Stimulated activated naive CD4-positive, alpha-beta T cell (primary cell): ENCODE results near the gene PGAP6.
"Not testable (repeated sequence)": the region's sequence is repeated elsewhere in the genome, so short reads cannot be mapped to it uniquely, and the experiment has no call there.

Experiments
- DNase-seq, 6 experiments: peaks; one replicate each; lab custom pipeline; 2025; lab: John Stamatoyannopoulos, UW

PGAP6 gene

DNA sequence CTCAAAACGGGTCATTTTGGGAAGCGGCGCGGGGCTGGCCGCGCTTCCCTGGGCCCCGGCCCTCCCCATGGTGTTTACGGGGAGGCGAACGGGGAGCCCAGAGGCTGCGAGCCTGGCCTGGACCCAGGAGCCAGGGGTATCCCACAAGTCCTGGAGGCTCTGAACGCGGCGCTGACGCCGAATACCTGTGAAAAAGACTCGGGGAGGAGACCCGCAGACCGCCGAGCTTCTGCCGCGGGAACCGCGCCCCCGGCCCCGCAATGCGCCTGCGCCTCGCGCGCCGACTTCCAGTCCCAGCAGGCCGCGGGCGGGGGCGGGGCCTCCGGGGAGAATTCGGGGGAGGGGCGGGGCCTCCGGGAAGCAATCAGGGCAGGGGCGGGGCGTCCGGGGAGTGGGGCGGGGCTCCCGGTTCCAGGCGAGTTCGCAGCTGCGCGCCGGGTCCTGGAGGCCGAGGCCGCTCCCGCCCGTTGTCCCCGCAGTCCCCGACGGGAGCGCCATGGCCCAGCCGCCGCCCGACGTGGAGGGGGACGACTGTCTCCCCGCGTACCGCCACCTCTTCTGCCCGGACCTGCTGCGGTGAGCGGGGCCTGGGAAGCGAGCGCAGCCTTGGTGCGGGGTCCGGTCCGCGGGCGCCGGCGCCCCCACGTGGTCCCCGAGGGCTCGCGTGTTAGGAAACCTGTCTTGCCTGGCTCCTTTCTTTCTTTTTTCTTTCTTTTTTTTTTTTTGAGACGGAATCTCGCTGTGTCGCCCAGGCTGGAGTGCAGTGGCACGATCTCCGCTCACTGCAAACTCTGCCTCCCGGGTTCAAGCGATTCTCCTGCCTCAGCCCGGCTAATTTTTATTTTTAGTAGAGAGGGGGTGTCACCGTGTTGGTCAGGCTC, 19.9 kb upstream of the PGAP6 start, which contains the start of gene DECR2:
TSS of gene DECR2 (plus strand) at position 418 of the 881 bp plus-strand sequence. CDS start at position 497, 79 bp downstream.
- DNase-seq, result peak; percentile 93 to 99 (median 98)

DNA sequence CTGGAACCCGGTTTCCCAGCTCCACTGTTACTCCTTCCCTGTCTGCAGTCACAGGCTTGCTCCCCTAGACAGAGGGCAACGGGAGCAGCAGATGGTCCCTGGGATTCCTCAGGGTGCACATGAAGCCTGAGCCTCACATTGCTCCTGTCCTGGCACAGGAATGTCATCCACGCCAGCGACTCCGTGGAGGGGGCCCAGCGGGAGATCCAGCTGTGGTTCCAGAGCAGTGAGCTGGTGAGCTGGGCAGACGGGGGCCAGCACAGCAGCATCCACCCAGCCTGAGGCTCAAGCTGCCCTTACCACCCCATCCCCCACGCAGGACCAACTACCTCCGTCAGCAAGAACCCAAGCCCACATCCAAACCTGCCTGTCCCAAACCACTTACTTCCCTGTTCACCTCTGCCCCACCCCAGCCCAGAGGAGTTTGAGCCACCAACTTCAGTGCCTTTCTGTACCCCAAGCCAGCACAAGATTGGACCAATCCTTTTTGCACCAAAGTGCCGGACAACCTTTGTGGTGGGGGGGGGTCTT, 18.3 kb upstream of the PGAP6 start:
- DNase-seq, result no peak

DNA sequence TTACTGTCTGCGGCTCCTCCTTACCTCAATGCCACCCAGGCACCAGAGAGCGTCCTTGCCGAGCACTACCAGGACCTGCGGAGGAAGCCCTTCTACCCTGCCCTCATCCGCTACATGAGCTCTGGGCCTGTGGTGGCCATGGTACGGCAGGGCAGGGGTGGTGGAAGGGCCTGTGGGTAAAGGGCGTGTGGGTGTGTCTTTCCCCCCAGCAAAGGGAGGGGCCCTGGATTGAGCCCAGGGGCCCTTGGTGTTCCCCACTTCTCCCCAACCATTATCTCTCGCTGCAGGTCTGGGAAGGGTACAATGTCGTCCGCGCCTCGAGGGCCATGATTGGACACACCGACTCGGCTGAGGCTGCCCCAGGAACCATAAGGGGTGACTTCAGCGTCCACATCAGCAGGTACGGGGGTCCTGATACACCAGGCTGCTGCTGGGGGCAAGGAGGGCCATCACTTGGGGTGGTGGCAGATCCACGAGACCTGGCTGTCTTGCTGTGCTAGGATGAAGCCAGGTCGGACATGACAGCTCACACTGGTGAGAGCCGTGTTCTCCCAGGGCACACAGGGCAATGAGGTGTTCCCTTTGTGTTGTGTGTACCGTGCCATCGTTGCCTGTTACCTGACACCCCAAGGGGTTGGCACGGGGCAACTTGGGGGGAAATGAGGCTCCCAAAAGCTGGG, 17.7 kb upstream of the PGAP6 start:
- DNase-seq, result no peak

GRCh38 chr16:398561-399339, 17.0 kb upstream of the PGAP6 start:
- DNase-seq, result no peak

- peak in 4 of 6 experiments; percentile 6 to 53 (median 16) for DNase-seq
Measured at GRCh38 chr16:397736-398332, 16.1 kb upstream of the PGAP6 start.

- DNase-seq, result peak in 5 of 6 experiments; percentile 14 to 48 (median 26)
Measured at GRCh38 chr16:397135-397661, 15.4 kb upstream of the PGAP6 start, which contains the start of gene NME4. TSS of gene NME4 (plus strand) at chr16:397199. CDS start at chr16:397223, 24 bp downstream.

- DNase-seq, result peak in 2 of 6 experiments; percentile 10 to 30
Measured at GRCh38 chr16:396605-397004, 14.8 kb upstream of the PGAP6 start.

- no peak for DNase-seq
Measured at GRCh38 chr16:396199-396598, 14.4 kb upstream of the PGAP6 start.

- DNase-seq, result no peak
Measured at GRCh38 chr16:392450-393030, 10.8 kb upstream of the PGAP6 start.

DNA sequence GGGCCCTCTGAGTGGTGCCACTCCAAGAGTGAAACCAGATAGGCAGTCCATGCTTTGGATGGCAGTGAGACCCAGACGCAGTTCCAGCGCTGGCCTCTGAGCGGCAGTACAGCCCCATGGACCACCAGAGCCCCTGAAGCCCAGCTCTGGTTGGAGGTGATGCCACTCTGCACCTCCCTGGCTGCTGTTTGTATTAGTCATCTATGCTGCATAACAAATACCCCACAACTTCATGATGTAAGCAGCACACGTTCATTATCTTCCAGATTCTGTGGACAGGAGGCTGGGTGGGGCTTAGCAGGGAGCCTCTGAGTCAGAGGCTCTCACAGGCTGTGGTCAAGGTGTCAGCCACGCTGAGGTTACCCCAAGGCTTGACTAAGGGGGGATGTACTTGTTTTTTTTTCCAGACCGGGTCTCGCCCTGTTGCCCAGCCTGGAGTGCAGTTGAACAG, 10.1 kb upstream of the PGAP6 start:
- DNase-seq, result peak; percentile 45 to 66 (median 52)

DNA sequence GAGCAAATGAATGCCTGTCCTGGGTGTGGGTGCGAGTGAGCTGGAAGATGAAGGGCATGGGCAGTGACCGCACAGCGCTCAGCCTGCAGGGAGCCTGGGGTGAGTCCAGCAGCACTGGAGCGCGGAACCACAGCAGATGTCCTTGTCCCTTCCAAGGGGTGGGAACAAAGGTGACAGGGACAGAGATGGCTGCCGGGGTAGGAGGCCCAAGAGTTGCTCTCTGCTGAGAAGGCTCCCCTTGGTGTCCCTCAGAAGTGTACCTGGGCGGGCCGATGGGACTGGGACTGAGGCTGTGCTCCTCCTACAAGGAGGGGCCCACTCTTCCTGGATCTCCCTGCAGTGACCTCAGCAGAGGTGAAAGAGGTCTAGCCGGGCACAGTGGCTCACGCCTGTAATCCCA, 7.6 kb upstream of the PGAP6 start:
- no peak for DNase-seq

GRCh38 chr16:387761-388666, 6.2 kb upstream of the PGAP6 start:
- not testable (repeated sequence) for DNase-seq

DNA sequence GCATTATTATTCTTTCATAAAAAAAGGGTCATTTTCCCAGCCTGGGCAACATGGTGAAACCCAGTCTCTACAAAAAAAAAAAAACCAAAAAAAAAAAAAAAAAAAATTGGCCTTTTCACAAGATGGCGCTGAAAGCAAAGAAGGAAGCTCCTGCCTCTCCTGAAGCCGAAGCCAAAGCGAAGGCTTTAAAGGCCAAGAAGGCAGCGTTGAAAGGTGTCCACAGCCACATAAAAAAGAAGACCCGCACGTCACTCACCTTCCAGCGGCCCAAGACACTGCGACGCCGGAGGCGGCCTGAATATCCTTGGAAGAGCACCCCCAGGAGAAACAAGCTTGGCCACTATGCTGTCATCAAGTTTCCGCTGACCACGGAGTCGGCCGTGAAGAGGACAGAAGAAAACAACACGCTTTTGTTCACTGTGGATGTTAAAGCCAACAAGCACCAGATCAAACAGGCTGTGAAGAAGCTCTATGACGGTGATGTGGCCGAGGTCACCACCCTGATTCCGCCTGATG, 4.9 kb upstream of the PGAP6 start:
- DNase-seq, result no peak

DNA sequence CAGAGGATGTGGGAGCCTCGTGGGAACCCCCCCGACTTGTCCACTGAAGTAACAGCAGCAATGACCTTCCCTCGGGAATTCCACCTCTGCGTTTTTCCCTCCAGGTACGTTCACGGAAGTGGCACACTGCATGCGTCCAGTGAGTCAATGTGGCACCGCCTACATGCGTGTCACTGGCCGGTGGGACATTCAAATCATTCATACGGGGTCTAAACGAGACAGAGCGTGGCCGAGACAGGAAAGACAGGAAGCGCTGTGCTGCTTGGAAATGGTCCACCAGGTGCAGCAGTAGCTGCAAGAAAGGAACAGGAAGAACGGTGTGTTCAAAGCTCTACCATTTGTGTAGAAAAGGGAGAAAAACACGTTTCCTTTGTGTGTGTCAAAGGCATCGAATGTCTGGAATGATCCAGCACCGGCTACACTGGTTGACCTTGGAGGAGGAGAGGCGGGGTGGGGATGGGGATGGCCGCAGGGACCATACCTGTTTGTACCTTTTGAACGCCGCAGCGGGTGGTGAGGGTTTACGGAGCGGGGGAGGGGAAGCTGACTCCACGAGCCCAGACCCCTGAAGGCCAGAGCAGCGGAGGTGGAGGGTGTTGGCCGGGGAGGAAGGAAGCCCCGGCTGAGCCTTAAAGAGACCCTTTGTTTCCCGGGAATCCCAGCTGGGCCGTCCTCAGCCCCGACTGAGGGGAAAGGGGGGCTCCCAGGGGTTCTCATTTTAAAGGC, 1.7 kb upstream of the PGAP6 start:
- DNase-seq, result peak; percentile 29 to 61 (median 45)

DNA sequence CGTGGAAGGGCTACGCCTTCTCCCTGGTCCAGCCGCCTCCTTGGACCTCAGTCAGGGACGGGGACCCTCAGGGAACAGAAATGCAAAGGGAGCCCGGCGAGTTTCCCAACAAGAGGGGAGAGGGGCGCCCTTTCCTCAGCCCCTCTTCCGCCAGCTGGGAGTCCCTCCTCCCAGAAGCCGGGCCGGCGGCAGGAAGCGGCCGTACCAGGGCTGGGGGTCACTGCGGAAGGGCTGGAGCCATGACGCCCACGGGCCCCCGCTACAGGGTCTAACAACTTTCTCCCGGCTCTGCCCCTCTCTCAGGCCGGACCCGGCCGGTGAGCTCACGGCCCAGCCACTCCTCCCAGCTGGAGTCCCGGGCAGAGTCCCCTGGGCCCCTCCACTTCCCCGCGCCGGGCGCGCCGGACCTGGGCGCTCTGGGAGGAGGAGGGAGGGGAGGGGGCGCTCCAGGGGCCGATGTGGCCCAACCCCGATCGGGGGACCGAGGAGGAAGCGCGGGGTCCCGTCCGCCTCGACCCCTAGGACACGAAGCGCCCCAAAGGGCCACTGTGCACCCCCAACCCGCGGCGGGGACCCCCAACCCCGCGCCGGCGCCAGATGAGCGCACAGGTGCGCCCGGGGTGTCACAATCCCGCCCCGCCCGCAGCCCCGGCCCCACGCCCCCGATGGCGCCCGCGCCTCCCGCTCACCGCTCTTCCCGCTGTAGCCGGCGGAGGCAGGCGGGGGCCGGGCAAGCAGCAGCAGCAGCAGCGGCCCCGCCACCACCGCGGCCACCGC, 578 bp downstream of the PGAP6 start:
- peak in 3 of 6 experiments; percentile 43 to 55 (median 47) for DNase-seq

GRCh38 chr16:380762-381011, 1.1 kb downstream of the PGAP6 start:
- no peak for DNase-seq

DNA sequence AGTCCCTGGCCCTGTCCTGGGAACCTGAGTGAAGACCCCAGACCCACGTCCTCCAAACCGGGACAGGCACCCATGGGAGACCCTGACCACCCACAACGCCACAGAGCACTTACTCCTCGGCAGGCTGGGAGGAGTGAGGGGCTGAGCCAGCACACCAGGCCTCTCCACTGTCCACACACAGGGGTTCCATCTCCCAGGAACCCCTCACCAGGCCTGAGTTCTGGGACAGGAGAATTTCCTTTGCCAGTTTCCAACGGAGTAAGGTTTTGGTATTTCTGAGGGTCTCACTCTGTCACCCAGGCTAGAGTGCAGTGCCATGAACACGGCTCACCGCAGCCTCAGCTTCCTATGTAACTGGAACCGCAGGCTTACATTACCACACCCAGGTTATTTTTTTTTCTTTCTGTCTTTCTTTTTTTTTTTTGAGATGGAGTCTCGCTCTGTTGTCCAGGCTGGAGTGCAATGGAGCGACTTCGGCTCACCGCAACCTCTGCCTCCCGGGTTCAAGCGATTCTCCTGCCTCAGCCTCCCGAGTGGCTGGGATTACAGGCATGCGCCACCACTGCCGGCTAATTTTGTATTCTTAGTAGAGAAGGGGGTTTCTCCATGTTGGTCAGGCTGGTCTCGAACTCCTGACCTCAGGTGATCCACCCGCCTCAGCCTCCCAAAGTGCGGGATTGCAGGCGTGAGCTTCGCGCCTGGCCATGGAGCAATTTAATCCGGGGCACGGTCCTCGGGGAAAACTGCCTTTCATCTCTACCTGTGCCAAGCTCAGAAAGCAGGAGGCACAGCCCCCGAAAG, 1.6 kb downstream of the PGAP6 start:
- DNase-seq, result peak in 5 of 6 experiments; percentile 17 to 51 (median 39)
